GM18507 (cell line): ENCODE results near the gene KRT72.

Experiments used
- DNase-seq: peaks from one replicate; pipeline ENCODE4 v3.0.0; 2011; ENCODE audit warnings: low read depth; ENCODE audit not compliant: insufficient read length; ENCODE audit errors: extremely low spot score
- FAIRE-seq: peaks from 2 replicates; lab custom pipeline; 2011; peaks lifted over from hg19 to GRCh38; lab: Jason Lieb, UNC

KRT72 gene

DNA sequence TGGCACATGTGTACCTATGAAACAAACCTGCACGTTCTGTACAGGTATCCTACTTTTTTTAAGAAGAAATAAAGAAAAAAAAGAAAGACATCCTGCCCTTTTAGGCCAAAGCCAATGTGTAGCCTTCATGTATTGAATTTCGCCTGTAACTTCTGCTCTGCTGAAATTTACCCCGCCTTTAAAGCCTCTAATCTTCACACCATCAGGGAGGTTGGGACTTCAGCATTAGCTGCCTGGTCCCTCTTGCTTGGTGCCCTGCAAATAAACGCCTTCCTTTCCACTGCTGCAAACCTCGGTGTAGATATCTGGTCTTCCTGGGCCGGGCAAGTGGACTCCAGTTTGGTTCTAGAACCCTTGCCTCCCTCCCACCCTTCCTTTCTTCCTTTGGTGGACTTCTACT, 45.7 kb downstream of the KRT72 start:
- no peak for DNase-seq
- no peak for FAIRE-seq

DNA sequence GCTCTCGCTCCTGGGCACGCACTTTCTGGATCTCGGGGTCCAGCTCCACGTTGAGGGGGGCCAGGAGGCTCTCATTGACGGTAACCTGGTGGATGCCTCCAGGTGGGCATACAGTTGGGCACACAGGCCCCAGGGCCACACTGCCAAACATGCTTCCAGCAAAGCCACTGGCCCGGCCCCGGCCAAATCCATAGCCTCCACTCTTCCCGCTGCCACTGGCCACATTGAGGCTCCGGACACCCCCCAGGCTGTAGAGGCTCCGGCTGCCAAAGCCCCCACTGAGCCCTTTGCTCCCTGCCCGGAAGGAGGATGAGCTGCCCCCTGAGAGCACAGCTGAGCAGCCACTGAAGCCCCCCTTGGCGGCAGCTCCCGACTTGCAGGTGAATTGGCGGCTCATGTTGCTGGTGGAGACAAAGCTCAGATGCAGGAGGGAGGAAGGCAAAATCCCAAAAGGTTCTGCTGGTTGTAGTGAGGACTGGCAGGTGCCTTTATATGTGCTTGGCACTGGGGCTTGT, 48.5 kb downstream of the KRT72 start, which contains the start of gene KRT71:
KRT71 (minus strand) TSS at position 465 of the 515 bp plus-strand sequence; CDS start at position 397, 68 bp downstream.
- FAIRE-seq (no peak), DNase-seq (no peak)

DNA sequence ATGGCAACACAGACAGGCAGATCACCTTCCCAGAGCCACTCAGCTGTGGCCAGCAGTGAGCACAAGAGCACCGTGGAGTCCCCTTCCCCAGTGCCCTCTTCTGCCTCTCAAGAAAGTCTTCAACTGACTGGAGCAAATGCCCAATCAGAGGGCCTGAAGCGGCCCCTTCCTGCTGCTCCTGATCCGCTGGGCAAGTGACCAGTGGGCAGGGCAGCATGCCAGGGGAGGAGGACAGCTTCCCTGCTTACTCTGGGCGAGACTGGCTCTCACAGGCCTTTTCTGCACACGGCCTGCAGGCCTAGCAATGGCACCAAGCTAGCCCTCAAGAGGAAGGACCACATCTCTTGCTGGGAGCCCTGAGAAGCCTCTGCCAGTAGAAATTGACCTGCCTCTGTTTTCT, 49.2 kb downstream of the KRT72 start:
- FAIRE-seq (no peak), DNase-seq (no peak)

DNA sequence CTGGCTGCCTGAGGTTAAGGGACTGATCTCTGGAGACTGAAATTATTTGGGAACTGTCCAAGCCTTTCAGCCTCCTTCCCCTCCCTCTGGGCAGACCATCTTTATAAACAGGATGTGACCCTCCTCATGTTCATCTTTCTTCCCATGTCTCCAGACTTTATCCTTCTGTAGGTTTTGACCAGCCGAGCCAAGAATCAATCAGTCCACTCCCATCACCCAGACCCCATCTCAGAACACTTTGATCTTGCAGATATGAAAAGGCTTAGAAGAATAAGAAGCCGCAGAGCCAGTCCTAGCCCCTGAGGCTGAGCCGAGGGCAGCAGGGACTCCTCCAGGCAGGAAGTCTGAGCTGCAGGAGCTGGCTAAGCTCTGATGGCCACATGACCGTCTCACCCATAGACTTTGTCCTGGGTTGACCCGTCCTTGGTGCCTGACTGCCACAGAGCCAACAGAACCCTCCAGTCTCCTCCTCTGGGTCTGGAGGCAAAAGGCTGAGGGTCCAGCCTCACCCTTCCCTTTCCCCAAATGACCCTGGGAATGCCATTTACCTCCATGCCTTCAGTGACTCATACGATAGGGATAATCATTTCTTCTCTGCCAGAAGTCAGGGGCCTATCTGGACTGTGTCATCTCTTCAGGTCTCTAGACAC, 49.9 kb downstream of the KRT72 start:
- no peak for DNase-seq
- FAIRE-seq, result no peak

DNA sequence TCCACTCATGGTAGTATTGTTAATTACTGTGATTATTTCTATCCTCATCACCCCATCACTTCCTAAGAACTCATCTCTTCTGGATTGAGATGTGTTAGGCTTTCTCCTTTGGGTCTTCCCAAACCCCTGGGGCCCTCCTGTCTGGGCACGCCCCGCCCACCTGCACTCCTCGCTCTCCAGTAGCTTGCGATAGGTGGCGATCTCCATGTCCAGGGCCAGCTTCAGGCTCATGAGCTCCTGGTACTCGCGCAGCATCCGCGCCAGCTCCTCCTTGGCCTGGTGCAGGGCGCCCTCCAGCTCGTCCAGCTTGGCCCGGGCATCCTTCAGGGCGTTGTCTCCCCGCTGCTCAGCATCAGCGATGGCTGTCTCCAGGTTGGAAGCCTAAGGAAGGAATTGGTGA, 55.1 kb downstream of the KRT72 start:
- FAIRE-seq (no peak), DNase-seq (no peak)

DNA sequence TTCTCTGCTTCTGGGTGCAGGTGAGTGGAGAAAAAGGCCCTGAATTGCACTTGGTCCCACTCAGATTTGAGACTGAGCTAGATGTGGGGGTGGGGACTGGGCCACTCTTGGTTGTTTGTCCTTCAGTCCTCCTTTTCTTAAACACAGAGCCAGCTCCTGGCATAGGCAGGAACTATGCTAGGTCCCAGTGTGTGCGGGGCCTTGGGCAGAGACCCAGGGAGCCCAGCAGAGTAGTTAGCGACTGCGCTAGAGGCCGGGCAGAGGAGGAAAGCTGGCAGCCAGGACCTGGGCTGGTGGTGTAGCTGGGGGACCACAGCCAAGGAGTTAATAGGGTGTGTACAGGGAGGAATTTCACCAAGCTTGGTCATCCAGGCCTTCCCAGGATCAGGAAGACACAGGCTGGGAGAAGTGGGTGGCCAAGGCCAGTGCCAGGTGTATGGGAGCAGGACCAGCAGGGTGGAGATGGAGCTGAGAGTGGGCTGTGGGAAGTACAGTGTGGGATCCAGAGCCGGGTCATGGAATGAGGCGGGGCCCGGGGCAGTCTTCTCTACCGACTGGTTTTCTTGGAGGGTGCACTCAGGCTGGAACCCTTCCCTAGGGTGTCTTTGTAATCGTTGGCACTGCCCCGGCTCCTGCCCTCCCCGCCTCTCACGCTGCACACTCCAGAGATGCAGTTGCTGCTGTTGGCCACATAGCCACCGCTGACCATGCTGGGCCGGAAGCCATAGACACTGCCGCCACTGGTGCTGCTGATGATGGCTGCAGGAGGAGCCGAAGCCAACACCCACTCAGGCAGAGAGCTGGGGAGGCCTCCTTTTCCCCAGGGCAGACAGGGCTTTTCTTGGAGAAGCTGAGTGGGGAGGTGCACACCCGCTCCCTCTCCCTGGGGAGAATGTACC, 57.0 kb downstream of the KRT72 start:
- DNase-seq, result no peak
- FAIRE-seq, result no peak

DNA sequence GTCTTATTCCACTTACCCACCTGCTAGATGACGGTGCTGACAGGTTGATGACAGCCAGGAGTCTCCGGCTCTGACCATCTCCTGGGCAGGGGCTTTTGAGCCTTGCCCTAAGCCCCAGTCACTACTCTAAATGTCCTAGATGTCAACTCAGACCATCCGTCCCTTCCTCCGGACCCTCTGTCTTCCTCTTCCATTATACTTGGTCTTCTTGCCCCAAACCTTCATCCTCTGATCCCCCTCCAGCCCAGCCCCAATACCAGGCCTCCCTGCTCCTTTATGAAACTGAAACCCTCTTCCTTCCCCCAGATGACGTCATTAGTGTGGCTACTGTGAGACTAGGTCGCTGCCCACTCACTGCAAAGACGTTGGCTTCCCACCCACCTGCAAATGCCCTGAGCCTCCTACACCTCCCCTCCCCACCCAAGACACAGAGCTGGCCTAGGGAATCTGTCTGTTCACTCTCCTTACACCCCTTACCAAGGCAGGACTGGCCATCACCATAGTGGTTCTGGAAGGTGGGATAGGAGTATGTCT, 58.4 kb downstream of the KRT72 start:
- FAIRE-seq (no peak), DNase-seq (no peak)

DNA sequence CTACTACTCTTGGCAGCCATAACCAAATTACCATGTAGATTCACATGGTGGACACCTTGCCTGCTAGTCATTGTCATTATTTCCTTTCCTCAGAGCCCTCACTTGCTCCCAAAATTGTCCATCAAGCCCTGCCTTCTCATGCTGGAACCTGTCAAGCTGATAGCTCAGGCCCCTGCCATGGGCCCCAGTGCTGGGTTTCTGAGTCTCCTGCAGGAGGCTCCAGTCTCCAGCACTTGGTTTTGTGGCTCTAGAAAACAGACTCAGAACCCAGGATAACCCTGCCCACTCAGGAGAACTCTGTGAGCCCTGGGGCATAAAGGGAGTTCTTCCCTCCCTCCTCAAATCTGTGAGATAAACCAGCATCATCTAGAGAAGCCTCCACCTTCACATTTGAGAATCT, 59.1 kb downstream of the KRT72 start:
- FAIRE-seq, result no peak
- no peak for DNase-seq

DNA sequence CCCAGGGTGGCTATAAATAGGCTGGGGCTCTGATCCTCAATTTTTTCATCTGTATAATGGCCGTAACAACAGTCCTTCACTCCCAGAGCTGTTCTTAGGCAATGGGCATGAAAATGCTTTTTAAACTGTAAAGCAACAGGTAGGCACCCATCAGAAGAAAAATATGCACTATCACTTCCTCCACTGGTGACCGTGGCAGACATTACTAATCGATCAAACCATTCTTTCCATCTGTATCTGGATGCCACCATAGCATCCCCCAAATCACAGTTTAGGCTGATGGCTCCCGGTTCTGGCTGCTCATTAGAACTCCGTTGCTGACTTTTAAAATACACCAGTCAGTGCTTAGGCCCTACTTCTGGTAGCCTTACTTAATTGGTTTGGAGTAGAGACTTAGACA, 59.6 kb downstream of the KRT72 start:
- FAIRE-seq (no peak), DNase-seq (no peak)

DNA sequence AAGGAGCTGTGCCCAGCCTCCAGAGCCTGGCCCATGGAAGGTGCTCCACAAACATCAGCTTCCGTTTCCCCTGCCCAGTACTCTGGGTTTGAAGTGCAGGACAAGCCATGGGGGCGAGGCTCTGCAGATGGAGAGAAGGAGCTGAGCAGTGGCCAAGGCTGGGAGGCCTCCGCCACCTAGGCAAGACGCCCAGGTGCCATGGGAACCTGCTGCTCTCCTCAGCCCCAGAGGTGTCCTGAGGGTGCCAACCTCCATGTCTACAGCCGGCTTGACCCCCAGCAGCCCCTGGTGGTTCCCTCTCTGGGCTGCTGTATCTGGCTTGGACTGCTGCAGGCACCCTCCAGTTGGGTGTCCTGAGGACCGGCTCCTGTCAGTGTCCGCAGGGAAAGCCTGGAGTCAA, 60.7 kb downstream of the KRT72 start:
- DNase-seq (no peak), FAIRE-seq (no peak)

DNA sequence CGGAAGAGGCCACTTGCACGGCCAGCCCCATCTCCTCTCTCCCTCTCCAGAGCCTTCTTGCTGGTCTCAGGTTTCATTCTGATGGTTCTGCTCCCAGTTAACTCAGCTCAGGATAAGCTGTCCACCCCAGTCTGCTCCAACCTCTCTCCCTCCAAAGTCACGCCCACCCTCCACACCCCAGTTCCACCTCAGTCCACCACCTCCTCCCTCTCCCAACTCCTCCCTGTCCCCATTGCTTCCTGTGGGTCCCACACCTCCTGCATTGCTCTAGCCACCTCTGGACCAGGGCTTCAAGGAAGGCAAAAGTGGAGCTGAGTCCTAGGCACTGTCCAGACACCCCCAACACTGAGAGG, 61.5 kb downstream of the KRT72 start:
- FAIRE-seq (no peak), DNase-seq (no peak)

DNA sequence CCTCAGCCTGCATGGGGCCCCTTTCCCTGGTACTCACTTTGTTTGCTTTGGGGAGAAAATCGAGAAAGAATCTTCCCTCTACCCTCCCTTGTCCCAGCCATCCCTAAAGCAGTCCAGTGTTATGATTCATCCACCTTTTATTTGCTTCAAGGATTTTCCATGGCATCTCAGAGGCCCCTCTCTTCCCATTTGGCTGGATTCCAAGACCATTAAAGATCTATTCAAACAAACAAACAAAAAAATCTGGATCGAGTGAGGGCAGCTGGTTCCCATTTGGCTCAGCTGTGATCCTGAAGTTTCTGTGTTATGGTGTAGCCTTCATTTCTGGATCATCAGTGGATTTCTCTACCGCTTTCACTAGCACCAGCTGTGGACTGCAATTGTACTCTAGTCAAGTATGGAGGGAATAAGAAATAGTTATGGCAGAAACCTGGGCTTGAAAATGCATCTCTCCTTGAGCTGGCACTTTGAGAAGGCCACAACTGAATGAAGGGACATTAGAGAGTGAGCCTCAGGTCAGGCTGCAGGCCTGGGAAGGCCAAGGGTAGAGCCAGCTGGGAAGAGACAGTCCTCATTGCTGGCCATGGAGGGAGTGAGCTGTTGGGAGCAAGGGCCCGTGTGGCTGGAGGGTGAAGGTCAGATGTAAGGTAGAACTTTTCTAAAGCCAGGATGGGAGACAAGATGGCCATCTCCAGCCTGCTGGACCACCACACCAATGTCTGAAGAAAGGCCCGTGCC, 62.0 kb downstream of the KRT72 start:
- no peak for FAIRE-seq
- DNase-seq, result no peak

DNA sequence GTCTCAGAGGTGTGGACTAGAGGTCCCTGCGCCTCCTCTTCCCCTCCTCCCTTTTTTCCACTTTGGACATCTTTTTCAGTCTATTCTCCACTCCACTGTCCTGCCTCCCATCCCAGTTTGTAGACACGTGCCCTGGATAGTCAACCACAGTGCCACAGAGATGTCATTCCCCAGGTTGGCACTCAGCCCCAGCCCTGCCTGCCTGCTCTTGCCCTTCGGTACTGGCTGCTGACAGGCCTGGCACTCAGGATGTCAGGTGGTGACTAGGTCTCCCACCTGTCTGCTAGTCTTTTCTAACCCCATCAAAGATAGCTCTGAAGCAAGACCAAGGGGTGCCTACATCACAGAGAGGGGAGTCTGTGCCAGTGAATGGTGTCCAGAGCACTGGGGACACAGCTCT, 64.2 kb downstream of the KRT72 start:
- DNase-seq (no peak), FAIRE-seq (no peak)
